HepG2 (cell line): ENCODE data around the gene CALML6. TPM values are rescaled to one million over a fixed set of nuclear protein-coding genes. Genes with fewer than 3 reads are reported as not detected.

ENCODE experiments used
- CREB1 ChIP-seq, 2 experiments: fragments of 450-650 bp in 1 of 2; IDR thresholded peaks; 2 replicates each; pipeline ENCODE4 v1.6.1; 2016 to 2017; ENCODE audit warnings: control low read depth in 1 of 2, mild to moderate bottlenecking in 1 of 2, missing compliant biosample characterization in 1 of 2, missing genetic modification characterization in 1 of 2
- FOSL1 ChIP-seq: sonication (generic); formaldehyde crosslinking; IDR thresholded peaks from 2 replicates; pipeline ENCODE4 v1.9.0; 2021; ENCODE audit warnings: missing genetic modification reagents, borderline replicate concordance
- GZF1 ChIP-seq: sonication (generic); formaldehyde crosslinking; IDR thresholded peaks from 2 replicates; pipeline ENCODE4 v1.5.1; 2020; ENCODE audit warnings: mild to moderate bottlenecking, missing genetic modification reagents
- HIVEP1 ChIP-seq: sonication (generic); formaldehyde crosslinking; IDR thresholded peaks from 2 replicates; pipeline ENCODE4 v1.4.0; 2020; ENCODE audit warnings: mild to moderate bottlenecking, missing genetic modification reagents
- IRX3 ChIP-seq: sonication (generic); formaldehyde crosslinking; IDR thresholded peaks from 2 replicates; pipeline ENCODE4 v1.8.1; 2023; ENCODE audit warnings: mild to moderate bottlenecking, low read depth, missing genetic modification reagents, borderline replicate concordance
- KDM2A ChIP-seq: sonication (generic); formaldehyde crosslinking; IDR thresholded peaks from 2 replicates; pipeline ENCODE4 v1.4.0; 2020; ENCODE audit warnings: low read depth, missing genetic modification reagents, borderline replicate concordance
- KLF11 ChIP-seq: IDR thresholded peaks from 2 replicates; pipeline ENCODE4 v1.6.1; 2016; ENCODE audit warnings: missing compliant biosample characterization
- MYC ChIP-seq: sonication (generic); formaldehyde crosslinking; IDR thresholded peaks from 2 replicates; pipeline ENCODE4 v1.9.0; 2021; ENCODE audit warnings: missing genetic modification reagents, borderline replicate concordance
- PAF1 ChIP-seq: IDR thresholded peaks from 2 replicates; pipeline ENCODE4 v1.6.1; 2016; ENCODE audit warnings: missing genetic modification reagents, missing compliant biosample characterization
- RARA ChIP-seq: IDR thresholded peaks from 2 replicates; pipeline ENCODE4 v1.6.1; 2016; ENCODE audit warnings: missing genetic modification reagents, missing compliant biosample characterization
- REPIN1 ChIP-seq: sonication (generic); formaldehyde crosslinking; IDR thresholded peaks from 2 replicates; pipeline ENCODE4 v1.8.0; 2022; ENCODE audit warnings: missing genetic modification reagents, low read depth, mild to moderate bottlenecking, borderline replicate concordance
- SMAD9 ChIP-seq: sonication (generic); formaldehyde crosslinking; IDR thresholded peaks from 2 replicates; pipeline ENCODE4 v1.5.1; 2020; ENCODE audit warnings: mild to moderate bottlenecking, missing genetic modification reagents
- SSRP1 ChIP-seq: IDR thresholded peaks from 2 replicates; pipeline ENCODE4 v1.6.1; 2016; ENCODE audit warnings: control low read depth
- ZC3H4 ChIP-seq: sonication (generic); formaldehyde crosslinking; IDR thresholded peaks from 2 replicates; pipeline ENCODE4 v1.4.0; 2020; ENCODE audit warnings: missing genetic modification reagents, borderline replicate concordance
- ZFX ChIP-seq: sonication (generic); formaldehyde crosslinking; IDR thresholded peaks from 2 replicates; pipeline ENCODE4 v1.4.0; 2020; ENCODE audit warnings: mild to moderate bottlenecking, low read depth, missing genetic modification reagents, moderate library complexity
- ZNF20 ChIP-seq: sonication (generic); formaldehyde crosslinking; IDR thresholded peaks from 2 replicates; pipeline ENCODE4 v1.4.0; 2020; ENCODE audit warnings: mild to moderate bottlenecking, moderate library complexity, missing genetic modification reagents
- ZNF225 ChIP-seq: sonication (generic); formaldehyde crosslinking; IDR thresholded peaks from 2 replicates; pipeline ENCODE4 v1.4.0; 2020; ENCODE audit warnings: mild to moderate bottlenecking, missing genetic modification reagents
- polyA plus RNA-seq, 8 experiments: library from polyadenylated mRNA; depleted of rRNA in 3 of 8; stranded (reverse) in 7 of 8; unstranded in 1 of 8; fragments of >200 nt; fragmentation: Illumina TruSeq in 4 of 8; extraction: Trizol in 4 of 8; gene quantifications; 2 replicates each; pipeline versions ENCODE4 v1.2.1 to v1.2.3, GENCODE V29; 2011 to 2016; ENCODE audit warnings: low read depth in 4 of 8, missing spikeins in 1 of 8, mixed read lengths in 1 of 8; ENCODE audit not compliant: insufficient read depth in 1 of 8
- total RNA-seq, 5 experiments: library from RNA; depleted of rRNA; stranded (reverse); fragments of >200 nt; fragmentation: Illumina TruSeq; extraction: Trizol; gene quantifications; 2 replicates each; pipeline ENCODE4 v1.2.3, GENCODE V29; 2016; ENCODE audit warnings: low read depth in 1 of 5
- TF ChIP-seq, protein P1 (sequence below): sonication (generic); formaldehyde crosslinking; IDR thresholded peaks from 2 replicates; pipeline ENCODE4 v1.4.0; 2020; ENCODE audit warnings: low read depth, mild to moderate bottlenecking, missing genetic modification reagents
- TF ChIP-seq, protein P2 (sequence below): sonication (generic); formaldehyde crosslinking; IDR thresholded peaks from 2 replicates; pipeline ENCODE4 v1.5.1; 2020; ENCODE audit warnings: mild to moderate bottlenecking, missing genetic modification reagents
- TF ChIP-seq, protein P3 (sequence below): sonication (generic); formaldehyde crosslinking; IDR thresholded peaks from 2 replicates; pipeline ENCODE4 v1.4.0; 2020; ENCODE audit warnings: missing genetic modification reagents, low read depth, mild to moderate bottlenecking, borderline replicate concordance
- TF ChIP-seq, protein P4 (sequence below): sonication (generic); formaldehyde crosslinking; IDR thresholded peaks from 2 replicates; pipeline ENCODE4 v1.4.0; 2020; ENCODE audit warnings: missing genetic modification reagents, borderline replicate concordance

Gene CALML6
- total and polyA plus RNA-seq, 2 of the 13 experiments (the other 11 are each of a cell fraction or from before 2014, with no cell fraction given): 0.11 to 0.12 TPM

DNA sequence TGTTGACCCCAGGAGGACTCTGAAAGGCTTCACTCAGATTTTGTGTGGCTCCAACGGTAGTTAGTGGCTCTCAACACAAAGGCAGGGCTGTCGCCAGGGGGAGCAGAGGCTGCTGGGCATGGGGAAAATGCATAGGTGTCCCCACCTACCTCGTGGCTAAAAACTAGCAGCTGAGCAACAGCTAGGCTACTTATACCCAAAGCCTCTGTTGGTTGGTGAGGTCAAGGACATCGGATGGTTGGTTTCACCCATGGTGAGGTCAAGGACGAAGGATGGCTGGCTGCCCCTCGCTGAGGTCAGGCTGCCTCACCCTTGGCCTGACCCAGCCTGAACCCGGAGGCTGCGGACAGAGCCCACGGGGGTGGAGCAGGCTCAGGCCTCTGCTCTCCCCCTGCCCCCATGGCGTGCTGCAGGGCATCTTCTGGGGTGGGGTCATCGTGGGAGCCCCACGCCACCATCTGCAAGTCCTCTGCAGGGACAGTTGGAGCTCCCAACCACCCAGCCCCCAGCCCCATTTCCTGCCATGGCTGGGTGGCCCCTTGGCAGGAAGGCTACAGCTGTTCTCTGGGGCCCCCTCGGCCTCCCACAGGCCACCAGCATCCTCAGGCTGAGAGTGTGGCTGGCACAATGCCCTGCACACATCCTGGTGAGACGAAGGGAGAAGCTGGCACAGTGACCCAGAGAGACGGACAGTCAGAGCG, 15.6 kb upstream of the CALML6 start (continued):
- TF ChIP-seq, protein P1, sequence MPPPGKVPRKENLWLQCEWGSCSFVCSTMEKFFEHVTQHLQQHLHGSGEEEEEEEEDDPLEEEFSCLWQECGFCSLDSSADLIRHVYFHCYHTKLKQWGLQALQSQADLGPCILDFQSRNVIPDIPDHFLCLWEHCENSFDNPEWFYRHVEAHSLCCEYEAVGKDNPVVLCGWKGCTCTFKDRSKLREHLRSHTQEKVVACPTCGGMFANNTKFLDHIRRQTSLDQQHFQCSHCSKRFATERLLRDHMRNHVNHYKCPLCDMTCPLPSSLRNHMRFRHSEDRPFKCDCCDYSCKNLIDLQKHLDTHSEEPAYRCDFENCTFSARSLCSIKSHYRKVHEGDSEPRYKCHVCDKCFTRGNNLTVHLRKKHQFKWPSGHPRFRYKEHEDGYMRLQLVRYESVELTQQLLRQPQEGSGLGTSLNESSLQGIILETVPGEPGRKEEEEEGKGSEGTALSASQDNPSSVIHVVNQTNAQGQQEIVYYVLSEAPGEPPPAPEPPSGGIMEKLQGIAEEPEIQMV (CRISPR knock-in tag): no peak
- no peak for TF ChIP-seq GZF1 (CRISPR knock-in tag)
- no peak for TF ChIP-seq CREB1 (IDR thresholded peaks at IDR 0.05)
- 0 out of 2 replicates have a peak, but pooled peaks have one; percentile 25 for TF ChIP-seq CREB1 (CRISPR knock-in tag; IDR thresholded peaks at IDR 0.05)
- no peak for TF ChIP-seq KLF11 (CRISPR knock-in tag)
- TF ChIP-seq HIVEP1 (CRISPR knock-in tag): no peak
- no peak for TF ChIP-seq PAF1
- peak; percentile 45; the same call in 1 of the 2 replicates for TF ChIP-seq KDM2A (CRISPR knock-in tag)
- TF ChIP-seq MYC (CRISPR knock-in tag): peak; percentile 24; the same call in 1 of the 2 replicates
- TF ChIP-seq ZNF20: no peak
- TF ChIP-seq FOSL1 (CRISPR knock-in tag): no peak
- TF ChIP-seq ZFX (CRISPR knock-in tag): peak; percentile 31
- TF ChIP-seq RARA (CRISPR knock-in tag): peak; percentile 69
- TF ChIP-seq, protein P2, sequence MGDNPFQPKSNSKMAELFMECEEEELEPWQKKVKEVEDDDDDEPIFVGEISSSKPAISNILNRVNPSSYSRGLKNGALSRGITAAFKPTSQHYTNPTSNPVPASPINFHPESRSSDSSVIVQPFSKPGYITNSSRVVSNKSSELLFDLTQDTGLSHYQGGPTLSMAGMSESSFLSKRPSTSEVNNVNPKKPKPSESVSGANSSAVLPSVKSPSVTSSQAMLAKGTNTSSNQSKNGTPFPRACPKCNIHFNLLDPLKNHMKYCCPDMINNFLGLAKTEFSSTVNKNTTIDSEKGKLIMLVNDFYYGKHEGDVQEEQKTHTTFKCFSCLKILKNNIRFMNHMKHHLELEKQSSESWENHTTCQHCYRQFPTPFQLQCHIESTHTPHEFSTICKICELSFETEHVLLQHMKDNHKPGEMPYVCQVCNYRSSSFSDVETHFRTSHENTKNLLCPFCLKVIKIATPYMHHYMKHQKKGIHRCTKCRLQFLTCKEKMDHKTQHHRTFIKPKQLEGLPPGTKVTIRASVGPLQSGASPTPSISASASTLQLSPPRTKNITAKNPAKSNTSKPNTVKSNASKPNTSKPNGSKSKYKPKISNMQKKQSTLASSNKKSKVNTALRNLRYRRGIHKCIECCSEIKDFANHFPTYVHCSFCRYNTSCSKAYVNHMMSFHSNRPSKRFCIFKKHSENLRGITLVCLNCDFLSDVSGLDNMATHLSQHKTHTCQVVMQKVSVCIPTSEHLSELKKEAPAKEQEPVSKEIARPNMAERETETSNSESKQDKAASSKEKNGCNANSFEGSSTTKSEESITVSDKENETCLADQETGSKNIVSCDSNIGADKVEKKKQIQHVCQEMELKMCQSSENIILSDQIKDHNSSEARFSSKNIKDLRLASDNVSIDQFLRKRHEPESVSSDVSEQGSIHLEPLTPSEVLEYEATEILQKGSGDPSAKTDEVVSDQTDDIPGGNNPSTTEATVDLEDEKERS (CRISPR knock-in tag): no peak
- no peak for TF ChIP-seq SSRP1 (CRISPR knock-in tag)
- no peak for TF ChIP-seq SMAD9 (CRISPR knock-in tag)
- TF ChIP-seq REPIN1 (CRISPR knock-in tag): no peak
- no peak for TF ChIP-seq IRX3 (CRISPR knock-in tag)
- TF ChIP-seq, protein P3, sequence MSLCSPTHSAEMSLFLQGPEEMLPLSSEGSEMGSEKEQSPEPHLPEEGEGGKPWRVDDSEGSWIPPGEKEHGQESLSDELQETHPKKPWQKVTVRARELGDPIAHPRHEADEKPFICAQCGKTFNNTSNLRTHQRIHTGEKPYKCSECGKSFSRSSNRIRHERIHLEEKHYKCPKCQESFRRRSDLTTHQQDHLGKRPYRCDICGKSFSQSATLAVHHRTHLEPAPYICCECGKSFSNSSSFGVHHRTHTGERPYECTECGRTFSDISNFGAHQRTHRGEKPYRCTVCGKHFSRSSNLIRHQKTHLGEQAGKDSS (CRISPR knock-in tag): no peak
- TF ChIP-seq, protein P4, sequence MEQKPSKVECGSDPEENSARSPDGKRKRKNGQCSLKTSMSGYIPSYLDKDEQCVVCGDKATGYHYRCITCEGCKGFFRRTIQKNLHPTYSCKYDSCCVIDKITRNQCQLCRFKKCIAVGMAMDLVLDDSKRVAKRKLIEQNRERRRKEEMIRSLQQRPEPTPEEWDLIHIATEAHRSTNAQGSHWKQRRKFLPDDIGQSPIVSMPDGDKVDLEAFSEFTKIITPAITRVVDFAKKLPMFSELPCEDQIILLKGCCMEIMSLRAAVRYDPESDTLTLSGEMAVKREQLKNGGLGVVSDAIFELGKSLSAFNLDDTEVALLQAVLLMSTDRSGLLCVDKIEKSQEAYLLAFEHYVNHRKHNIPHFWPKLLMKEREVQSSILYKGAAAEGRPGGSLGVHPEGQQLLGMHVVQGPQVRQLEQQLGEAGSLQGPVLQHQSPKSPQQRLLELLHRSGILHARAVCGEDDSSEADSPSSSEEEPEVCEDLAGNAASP (CRISPR knock-in tag): peak; percentile 93
- no peak for TF ChIP-seq ZC3H4 (CRISPR knock-in tag)
- TF ChIP-seq ZNF225: no peak
